HFF-Myc (cell line): Measurements from ENCODE around the gene PROM2.
"Not testable (repeated sequence)": the region's sequence is repeated elsewhere in the genome, so short reads cannot be mapped to it uniquely, and the experiment has no call there.

ENCODE experiments used
- DNase-seq: peaks from one replicate; pipeline ENCODE4 v3.0.0-alpha.2; 2011; ENCODE audit warnings: low read depth; ENCODE audit errors: extremely low read depth
- H3K4me3 ChIP-seq: replicated peaks from 2 replicates; pipeline ENCODE4 v1.5.1; 2011; ENCODE audit warnings: low read depth, mild to moderate bottlenecking, control low read depth, low read length
- CTCF ChIP-seq: IDR thresholded peaks from 2 replicates; pipeline ENCODE4 v1.5.1; 2012; ENCODE audit warnings: mild to moderate bottlenecking, low read depth, low read length, control low read depth; ENCODE audit errors: missing control alignments

Gene PROM2

GRCh38 chr2:95240091-95240490 is 34.2 kb upstream of the PROM2 start:
- no peak for TF ChIP-seq CTCF
- no peak overlapping the region for H3K4me3 ChIP-seq
- DNase-seq, result no peak

- no peak for DNase-seq
- no peak for TF ChIP-seq CTCF
- no peak overlapping the region for H3K4me3 ChIP-seq
Observed at GRCh38 chr2:95240556-95240955, 33.7 kb upstream of the PROM2 start.

- not testable (repeated sequence) for DNase-seq, H3K4me3 ChIP-seq
Observed at GRCh38 chr2:95242084-95242483, 32.2 kb upstream of the PROM2 start.

GRCh38 chr2:95258271-95258670 is 16.0 kb upstream of the PROM2 start:
- DNase-seq, result peak; percentile 47
- no peak overlapping the region for H3K4me3 ChIP-seq
- TF ChIP-seq CTCF, result no peak

- no peak overlapping the region for H3K4me3 ChIP-seq
- no peak for DNase-seq
- TF ChIP-seq CTCF, result no peak
Observed at GRCh38 chr2:95260028-95261023, 13.9 kb upstream of the PROM2 start.

- TF ChIP-seq CTCF, result no peak
- DNase-seq, result no peak
- no peak overlapping the region for H3K4me3 ChIP-seq
Observed at GRCh38 chr2:95261602-95262001, 12.6 kb upstream of the PROM2 start.

- DNase-seq, result no peak
- TF ChIP-seq CTCF, result no peak
- no peak overlapping the region for H3K4me3 ChIP-seq
Observed at GRCh38 chr2:95262896-95263542, 11.2 kb upstream of the PROM2 start.
